ENCODE results near the gene GUCY2D.

- no peak for TF ChIP-seq YY1 (IDR thresholded peaks at IDR 0.05; ENCODE audit: insufficient read depth, insufficient read length)
- no peak for TF ChIP-seq ZNF274 (IDR thresholded peaks at IDR 0.05; ENCODE audit: low read depth, low read length)
- no peak for TF ChIP-seq SUZ12 (IDR thresholded peaks at IDR 0.05; ENCODE audit: extremely low read depth, insufficient read depth, insufficient read length)
These were observed 8.3 kb upstream of the GUCY2D start for GRCh38 chr17:7993972-7994589.
